HepG2 (cell line): ENCODE results near the gene HOXD3. TPM values are rescaled to one million over a fixed set of nuclear protein-coding genes. Genes with fewer than 3 reads are reported as not detected.
A peak's percentile ranks its signal among the peaks of the same experiment; 100 is the strongest.

ENCODE experiments used
- ATF1 ChIP-seq: IDR thresholded peaks from 2 replicates; pipeline ENCODE4 v1.6.1; 2016; ENCODE audit warnings: mild to moderate bottlenecking, control low read depth
- CBX2 ChIP-seq, 2 experiments: fragments of 200-600 bp in 1 of 2; sonication (generic); formaldehyde crosslinking in 1 of 2; IDR thresholded peaks; 2 replicates each; pipeline versions ENCODE4 v1.7.0 to v1.8.1; 2018 to 2022; ENCODE audit warnings: low read depth in 2 of 2, low read length in 1 of 2, mild to moderate bottlenecking in 1 of 2, missing genetic modification reagents in 1 of 2
- CEBPZ ChIP-seq: IDR thresholded peaks from 2 replicates; pipeline ENCODE4 v1.6.1; 2012; ENCODE audit warnings: low read length, improper control_type of control experiment
- CREB1 ChIP-seq, 2 experiments: fragments of 450-650 bp in 1 of 2; IDR thresholded peaks; 2 replicates each; pipeline ENCODE4 v1.6.1; 2016 to 2017; ENCODE audit warnings: control low read depth in 1 of 2, mild to moderate bottlenecking in 1 of 2, missing compliant biosample characterization in 1 of 2, missing genetic modification characterization in 1 of 2
- DBP ChIP-seq: sonication (generic); formaldehyde crosslinking; IDR thresholded peaks from 2 replicates; pipeline ENCODE4 v1.4.0; 2020; ENCODE audit warnings: missing genetic modification reagents; ENCODE audit errors: not compliant biosample characterization
- E2F2 ChIP-seq: sonication (generic); formaldehyde crosslinking; IDR thresholded peaks from 2 replicates; pipeline ENCODE4 v1.4.0; 2020; ENCODE audit warnings: missing genetic modification reagents, borderline replicate concordance
- ETV6 ChIP-seq: sonication (generic); formaldehyde crosslinking; conservative IDR thresholded peaks from 2 replicates; pipeline ENCODE4 v1.4.0; 2020; ENCODE audit warnings: missing genetic modification reagents
- FOSL2 ChIP-seq: sonication (generic); formaldehyde crosslinking; IDR thresholded peaks from 2 replicates; pipeline ENCODE4 v1.4.0; 2020; ENCODE audit warnings: missing genetic modification reagents
- FUBP1 ChIP-seq: sonication (generic); formaldehyde crosslinking; IDR thresholded peaks from 2 replicates; pipeline ENCODE4 v1.5.1; 2020; ENCODE audit warnings: missing genetic modification reagents, mild to moderate bottlenecking, borderline replicate concordance
- PHB2 ChIP-seq: fragments of 450-650 bp; IDR thresholded peaks from 2 replicates; pipeline ENCODE4 v1.6.1; 2018; ENCODE audit not compliant: partially characterized antibody
- RXRA ChIP-seq: sonication (generic); formaldehyde crosslinking; IDR thresholded peaks from 2 replicates; pipeline ENCODE4 v1.5.1; 2020; ENCODE audit warnings: missing genetic modification reagents
- TMF1 ChIP-seq: sonication (generic); formaldehyde crosslinking; IDR thresholded peaks from 2 replicates; pipeline ENCODE4 v1.8.1; 2022; ENCODE audit warnings: low read depth, missing genetic modification reagents
- YY1 ChIP-seq: IDR thresholded peaks from 2 replicates; pipeline ENCODE4 v1.6.1; 2011; ENCODE audit warnings: low read length, low read depth, moderate library complexity, mild to moderate bottlenecking; ENCODE audit not compliant: insufficient read depth, insufficient replicate concordance
- ZBTB33 ChIP-seq: sonication (generic); formaldehyde crosslinking; IDR thresholded peaks from 2 replicates; pipeline ENCODE4 v1.4.0; 2020; ENCODE audit warnings: missing genetic modification reagents
- ZNF34 ChIP-seq: sonication (generic); formaldehyde crosslinking; IDR thresholded peaks from 2 replicates; pipeline ENCODE4 v1.4.0; 2020; ENCODE audit warnings: mild to moderate bottlenecking, missing genetic modification reagents, borderline replicate concordance
- ZNF550 ChIP-seq: sonication (generic); formaldehyde crosslinking; IDR thresholded peaks from 2 replicates; pipeline ENCODE4 v1.4.0; 2020; ENCODE audit warnings: mild to moderate bottlenecking, missing genetic modification reagents, borderline replicate concordance
- ZNF747 ChIP-seq: sonication (generic); formaldehyde crosslinking; IDR thresholded peaks from 2 replicates; pipeline ENCODE4 v1.8.1; 2023; ENCODE audit warnings: missing genetic modification reagents, mild to moderate bottlenecking, borderline replicate concordance
- ZNF773 ChIP-seq: sonication (generic); formaldehyde crosslinking; IDR thresholded peaks from 2 replicates; pipeline ENCODE4 v1.4.0; 2020; ENCODE audit warnings: missing genetic modification reagents, borderline replicate concordance
- polyA plus RNA-seq, 8 experiments: library from polyadenylated mRNA; depleted of rRNA in 3 of 8; stranded (reverse) in 7 of 8; unstranded in 1 of 8; fragments of >200 nt; fragmentation: Illumina TruSeq in 4 of 8; extraction: Trizol in 4 of 8; gene quantifications; 2 replicates each; pipeline versions ENCODE4 v1.2.1 to v1.2.3, GENCODE V29; 2011 to 2016; ENCODE audit warnings: low read depth in 4 of 8, missing spikeins in 1 of 8, mixed read lengths in 1 of 8; ENCODE audit not compliant: insufficient read depth in 1 of 8
- total RNA-seq, 5 experiments: library from RNA; depleted of rRNA; stranded (reverse); fragments of >200 nt; fragmentation: Illumina TruSeq; extraction: Trizol; gene quantifications; 2 replicates each; pipeline ENCODE4 v1.2.3, GENCODE V29; 2016; ENCODE audit warnings: low read depth in 1 of 5

HOXD3 gene
- total and polyA plus RNA-seq, 2 of the 13 experiments (the other 11 are each of a cell fraction or from before 2014, with no cell fraction given): 0.05 to 0.09 TPM

- TF ChIP-seq E2F2 (CRISPR knock-in tag): no peak
- TF ChIP-seq ZBTB33: peak; percentile 68
- no peak for TF ChIP-seq ZNF550 (CRISPR knock-in tag)
- TF ChIP-seq CEBPZ: no peak
- TF ChIP-seq DBP (CRISPR knock-in tag): no peak
- TF ChIP-seq CREB1 (IDR thresholded peaks at IDR 0.05): no peak
- TF ChIP-seq CREB1 (CRISPR knock-in tag; IDR thresholded peaks at IDR 0.05): no peak
- no peak for TF ChIP-seq FUBP1 (CRISPR knock-in tag)
- TF ChIP-seq TMF1 (CRISPR knock-in tag): no peak
- TF ChIP-seq YY1: no peak
- no peak for TF ChIP-seq ZNF747 (CRISPR knock-in tag)
- TF ChIP-seq PHB2: no peak
- no peak for TF ChIP-seq ZNF773 (CRISPR knock-in tag)
- no peak for TF ChIP-seq ZNF34 (CRISPR knock-in tag)
- 0 out of 2 replicates have a peak, but pooled peaks have one; percentile 48 for TF ChIP-seq ETV6 (CRISPR knock-in tag)
- TF ChIP-seq RXRA: no peak; the same call in 1 of the 2 replicates
- TF ChIP-seq FOSL2 (CRISPR knock-in tag): peak; percentile 41
- TF ChIP-seq ATF1 (CRISPR knock-in tag): no peak
- peak; percentile 38 for TF ChIP-seq CBX2 (IDR thresholded peaks at IDR 0.05; ENCODE audit: low read depth, low read length)
- no peak for TF ChIP-seq CBX2 (CRISPR knock-in tag; IDR thresholded peaks at IDR 0.05; ENCODE audit: low read depth)
Observed at GRCh38 chr2:176172895-176173566, 15.9 kb downstream of the HOXD3 start (continued).
